GM23338 (cell line): ENCODE results near the gene HMCES. TPM values are rescaled to one million over a fixed set of nuclear protein-coding genes. Genes with fewer than 3 reads are reported as not detected.

Source experiments
- ATAC-seq: fragments of 200-7000 bp; cut with Tn5 transposase; 3 replicates; pipeline ENCODE4 v1.9.1; 2020
- DNase-seq: peaks from one replicate; pipeline ENCODE4 v3.0.0-alpha.2; 2015; ENCODE audit warnings: low spot score
- H2AFZ ChIP-seq: fragments of 200-600 bp; sonication (generic); 2 replicates; pipeline ENCODE4 v1.8.0; 2016; ENCODE audit warnings: antibody characterized with exemption, mild to moderate bottlenecking, moderate library complexity
- H3F3A ChIP-seq: fragments of 200-600 bp; sonication (generic); replicated peaks from 2 replicates; pipeline ENCODE4 v1.8.0; 2017; ENCODE audit warnings: antibody characterized with exemption, mixed run types, low read depth
- H3K27ac ChIP-seq: fragments of 200-600 bp; sonication (generic); 2 replicates; pipeline ENCODE4 v1.6.1; 2016; ENCODE audit warnings: low read depth
- H3K27me3 ChIP-seq: fragments of 200-600 bp; sonication (generic); 2 replicates; pipeline ENCODE4 v1.8.0; 2016; ENCODE audit warnings: mild to moderate bottlenecking, mixed run types, moderate library complexity; ENCODE audit not compliant: insufficient read depth
- H3K36me3 ChIP-seq: fragments of 200-600 bp; sonication (generic); 2 replicates; pipeline ENCODE4 v1.8.0; 2016; ENCODE audit warnings: mild to moderate bottlenecking; ENCODE audit not compliant: insufficient read depth
- H3K4me1 ChIP-seq: fragments of 200-600 bp; sonication (generic); 2 replicates; pipeline ENCODE4 v1.8.0; 2016; ENCODE audit warnings: mild to moderate bottlenecking, moderate library complexity; ENCODE audit not compliant: insufficient read depth
- H3K4me2 ChIP-seq: fragments of 200-600 bp; sonication (generic); 2 replicates; pipeline ENCODE4 v1.7.1; 2017; ENCODE audit warnings: mixed run types
- H3K4me3 ChIP-seq: fragments of 200-600 bp; sonication (generic); 2 replicates; pipeline ENCODE4 v1.6.1; 2016; ENCODE audit warnings: mixed run types
- H3K79me2 ChIP-seq: fragments of 200-600 bp; sonication (generic); replicated peaks from 2 replicates; pipeline ENCODE4 v1.8.0; 2017; ENCODE audit warnings: mild to moderate bottlenecking; ENCODE audit not compliant: insufficient read depth
- H3K9me2 ChIP-seq: fragments of 200-600 bp; sonication (generic); 2 replicates; pipeline ENCODE4 v1.8.0; 2017; ENCODE audit not compliant: insufficient read depth
- H4K20me1 ChIP-seq: fragments of 200-600 bp; sonication (generic); replicated peaks from 2 replicates; pipeline ENCODE4 v1.8.0; 2017; ENCODE audit warnings: mild to moderate bottlenecking; ENCODE audit not compliant: insufficient read depth
- H3K27ac Mint-ChIP-seq: 2 replicates; pipeline ENCODE4 v1.8.0; 2020; ENCODE audit warnings: inconsistent platforms, mild to moderate bottlenecking, moderate library complexity, mixed read lengths
- H3K27me3 Mint-ChIP-seq: 3 replicates; pipeline ENCODE4 v1.8.0; 2022; ENCODE audit warnings: low read depth, mild to moderate bottlenecking, moderate library complexity, mixed read lengths, inconsistent platforms; ENCODE audit not compliant: insufficient read depth, poor library complexity
- H3K36me3 Mint-ChIP-seq: 3 replicates; pipeline ENCODE4 v1.8.0; 2021; ENCODE audit warnings: low read depth, mild to moderate bottlenecking, inconsistent platforms, moderate library complexity, mixed read lengths
- H3K4me1 Mint-ChIP-seq: 3 replicates; pipeline ENCODE4 v1.8.0; 2020; ENCODE audit warnings: mild to moderate bottlenecking, inconsistent platforms, mixed read lengths
- H3K4me3 Mint-ChIP-seq: 3 replicates; pipeline ENCODE4 v1.8.0; 2021; ENCODE audit warnings: moderate library complexity, mild to moderate bottlenecking, inconsistent platforms, mixed read lengths
- H3K9me3 Mint-ChIP-seq: 3 replicates; pipeline ENCODE4 v1.8.0; 2020; ENCODE audit warnings: moderate library complexity, mild to moderate bottlenecking, inconsistent platforms, mixed read lengths
- CREB1 ChIP-seq: fragments of 250-450 bp; sonication (Bioruptor Pico); IDR thresholded peaks from 2 replicates; pipeline ENCODE4 v1.5.0; 2020; ENCODE audit warnings: low read depth, mild to moderate bottlenecking, moderate library complexity
- ETS1 ChIP-seq: IDR thresholded peaks from 2 replicates; pipeline ENCODE4 v1.6.1; 2016; ENCODE audit warnings: antibody characterized with exemption
- EZH2 ChIP-seq: fragments of 200-600 bp; sonication (generic); IDR thresholded peaks from one replicate; pipeline ENCODE4 v1.8.0; 2017; ENCODE audit warnings: antibody characterized with exemption, mild to moderate bottlenecking, low read depth; ENCODE audit not compliant: unreplicated experiment
- EZH2phosphoT487 ChIP-seq: fragments of 200-600 bp; sonication (generic); IDR thresholded peaks from one replicate; pipeline ENCODE4 v1.8.1; 2018; ENCODE audit warnings: antibody characterized with exemption; ENCODE audit not compliant: unreplicated experiment
- JUNB ChIP-seq: IDR thresholded peaks from one replicate; pipeline ENCODE4 v1.6.1; 2016; ENCODE audit warnings: antibody characterized with exemption; ENCODE audit not compliant: unreplicated experiment
- NANOG ChIP-seq: IDR thresholded peaks from 2 replicates; pipeline ENCODE4 v1.6.1; 2016; ENCODE audit warnings: antibody characterized with exemption, borderline replicate concordance
- POLR2AphosphoS5 ChIP-seq: IDR thresholded peaks from 2 replicates; pipeline ENCODE4 v1.6.1; 2016; ENCODE audit warnings: antibody characterized with exemption, low read depth
- STAT1 ChIP-seq: IDR thresholded peaks from one replicate; pipeline ENCODE4 v1.6.1; 2016; ENCODE audit warnings: antibody characterized with exemption; ENCODE audit not compliant: unreplicated experiment
- ZNF114 ChIP-seq: fragments of 250-450 bp; sonication (Bioruptor Pico); IDR thresholded peaks from 2 replicates; pipeline ENCODE4 v1.5.0; 2020; ENCODE audit warnings: mild to moderate bottlenecking, moderate library complexity
- ZNF331 ChIP-seq: fragments of 250-450 bp; sonication (Bioruptor Pico); IDR thresholded peaks from 2 replicates; pipeline ENCODE4 v1.5.0; 2020; ENCODE audit warnings: low read depth, mild to moderate bottlenecking, moderate library complexity
- polyA plus RNA-seq: library from polyadenylated mRNA; unstranded; fragments of >200 nt; fragmentation: Nextera tagmentation; extraction: Ambion mirVana; gene quantifications from 2 replicates; pipeline ENCODE4 v1.2.1, GENCODE V29; 2016
- total RNA-seq: library from RNA; depleted of rRNA; stranded (reverse); fragments of >200 nt; shearing (Covaris generic); gene quantifications from 2 replicates; pipeline ENCODE4 v1.2.3, GENCODE V29; 2014
- TF ChIP-seq, protein P1 (sequence below): fragments of 250-450 bp; sonication (Bioruptor Pico); IDR thresholded peaks from 2 replicates; pipeline ENCODE4 v1.5.0; 2020; ENCODE audit warnings: mild to moderate bottlenecking, moderate library complexity
- TF ChIP-seq, protein P2 (sequence below), 2 experiments: fragments of 200-600 bp in 1 of 2; sonication (generic) in 1 of 2; conservative IDR thresholded peaks; 2 replicates each; pipeline versions ENCODE4 v1.5.1 to v1.6.1; 2016 to 2017; ENCODE audit warnings: antibody characterized with exemption in 2 of 2, low read depth in 2 of 2, mild to moderate bottlenecking in 2 of 2, moderate library complexity in 1 of 2

HMCES gene
- total and polyA plus RNA-seq, 2 experiments from 2014 or later: 36.5 to 44.5 TPM

- Histone ChIP-seq H3K27me3 (no peaks in the 10 kb centered on the region), H3K27ac (no peak overlapping the region), H3K4me1 (no peaks in the 10 kb centered on the region), H3K36me3 (no peaks in the 10 kb centered on the region), H3K4me2 (no peak overlapping the region), H4K20me1 (no peaks in the 10 kb centered on the region), H3K4me3 (no peak overlapping the region), H2AFZ (no peak overlapping the region), H3K79me2 (peaks cover 7% of the 10 kb centered on the region; the same call in 1 of the 2 replicates), H3K9me2 (no peaks in the 10 kb centered on the region), H3F3A (no peaks in the 10 kb centered on the region)
- H3K27ac Mint-ChIP-seq: no peak overlapping the region
- no peak for DNase-seq
- H3K4me3 Mint-ChIP-seq: no peak overlapping the region
- no peaks in the 10 kb centered on the region for H3K9me3 Mint-ChIP-seq
- peaks cover 6% of the 10 kb centered on the region; the same call in 2 of the 3 replicates for H3K36me3 Mint-ChIP-seq
- peaks cover 3% of the 10 kb centered on the region; the same call in 1 of the 3 replicates for H3K4me1 Mint-ChIP-seq
- H3K27me3 Mint-ChIP-seq: peaks cover 10% of the 10 kb centered on the region
- no peak for TF ChIP-seq POLR2AphosphoS5
- no peak for ATAC-seq
Observed at GRCh38 chr3:129320825-129321487, 42.3 kb downstream of the HMCES start.

DNA sequence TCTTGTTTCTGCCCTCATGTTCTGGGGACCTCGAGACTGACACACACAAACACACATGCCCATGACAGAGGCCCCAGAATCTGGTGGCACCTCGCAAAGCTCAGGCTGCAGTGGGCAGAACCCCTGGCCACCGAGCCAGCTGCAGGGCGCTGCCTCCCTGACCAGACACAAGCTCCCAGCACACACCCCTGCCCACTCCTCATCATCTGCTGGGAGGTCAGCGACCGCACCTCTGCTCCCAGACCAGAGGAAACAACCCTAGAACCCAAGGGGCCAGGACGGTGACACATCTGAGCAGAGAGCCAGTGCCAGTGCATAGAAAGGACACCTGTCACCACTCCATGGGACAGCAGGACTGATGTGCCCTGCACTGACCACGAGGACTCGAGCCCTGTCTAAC lies 43.2 kb downstream of the HMCES start:
- Histone ChIP-seq H3K4me2 (no peak overlapping the region), H3K27ac (no peak overlapping the region), H3K4me1 (no peaks in the 10 kb centered on the region), H2AFZ (no peak overlapping the region), H4K20me1 (no peaks in the 10 kb centered on the region), H3K79me2 (peaks cover 7% of the 10 kb centered on the region; the same call in 1 of the 2 replicates), H3F3A (no peaks in the 10 kb centered on the region), H3K36me3 (no peaks in the 10 kb centered on the region), H3K9me2 (no peaks in the 10 kb centered on the region), H3K27me3 (no peaks in the 10 kb centered on the region), H3K4me3 (no peak overlapping the region)
- no peak overlapping the region for H3K4me3 Mint-ChIP-seq
- H3K9me3 Mint-ChIP-seq: no peaks in the 10 kb centered on the region
- H3K27ac Mint-ChIP-seq: no peak overlapping the region
- DNase-seq (no peak), ATAC-seq (no peak)
- peaks cover 11% of the 10 kb centered on the region for H3K27me3 Mint-ChIP-seq
- H3K4me1 Mint-ChIP-seq: peaks cover 3% of the 10 kb centered on the region; the same call in 1 of the 3 replicates
- peaks cover 6% of the 10 kb centered on the region; the same call in 2 of the 3 replicates for H3K36me3 Mint-ChIP-seq
- TF ChIP-seq ZNF331: no peak
- no peak for TF ChIP-seq ETS1
- TF ChIP-seq, protein P1, sequence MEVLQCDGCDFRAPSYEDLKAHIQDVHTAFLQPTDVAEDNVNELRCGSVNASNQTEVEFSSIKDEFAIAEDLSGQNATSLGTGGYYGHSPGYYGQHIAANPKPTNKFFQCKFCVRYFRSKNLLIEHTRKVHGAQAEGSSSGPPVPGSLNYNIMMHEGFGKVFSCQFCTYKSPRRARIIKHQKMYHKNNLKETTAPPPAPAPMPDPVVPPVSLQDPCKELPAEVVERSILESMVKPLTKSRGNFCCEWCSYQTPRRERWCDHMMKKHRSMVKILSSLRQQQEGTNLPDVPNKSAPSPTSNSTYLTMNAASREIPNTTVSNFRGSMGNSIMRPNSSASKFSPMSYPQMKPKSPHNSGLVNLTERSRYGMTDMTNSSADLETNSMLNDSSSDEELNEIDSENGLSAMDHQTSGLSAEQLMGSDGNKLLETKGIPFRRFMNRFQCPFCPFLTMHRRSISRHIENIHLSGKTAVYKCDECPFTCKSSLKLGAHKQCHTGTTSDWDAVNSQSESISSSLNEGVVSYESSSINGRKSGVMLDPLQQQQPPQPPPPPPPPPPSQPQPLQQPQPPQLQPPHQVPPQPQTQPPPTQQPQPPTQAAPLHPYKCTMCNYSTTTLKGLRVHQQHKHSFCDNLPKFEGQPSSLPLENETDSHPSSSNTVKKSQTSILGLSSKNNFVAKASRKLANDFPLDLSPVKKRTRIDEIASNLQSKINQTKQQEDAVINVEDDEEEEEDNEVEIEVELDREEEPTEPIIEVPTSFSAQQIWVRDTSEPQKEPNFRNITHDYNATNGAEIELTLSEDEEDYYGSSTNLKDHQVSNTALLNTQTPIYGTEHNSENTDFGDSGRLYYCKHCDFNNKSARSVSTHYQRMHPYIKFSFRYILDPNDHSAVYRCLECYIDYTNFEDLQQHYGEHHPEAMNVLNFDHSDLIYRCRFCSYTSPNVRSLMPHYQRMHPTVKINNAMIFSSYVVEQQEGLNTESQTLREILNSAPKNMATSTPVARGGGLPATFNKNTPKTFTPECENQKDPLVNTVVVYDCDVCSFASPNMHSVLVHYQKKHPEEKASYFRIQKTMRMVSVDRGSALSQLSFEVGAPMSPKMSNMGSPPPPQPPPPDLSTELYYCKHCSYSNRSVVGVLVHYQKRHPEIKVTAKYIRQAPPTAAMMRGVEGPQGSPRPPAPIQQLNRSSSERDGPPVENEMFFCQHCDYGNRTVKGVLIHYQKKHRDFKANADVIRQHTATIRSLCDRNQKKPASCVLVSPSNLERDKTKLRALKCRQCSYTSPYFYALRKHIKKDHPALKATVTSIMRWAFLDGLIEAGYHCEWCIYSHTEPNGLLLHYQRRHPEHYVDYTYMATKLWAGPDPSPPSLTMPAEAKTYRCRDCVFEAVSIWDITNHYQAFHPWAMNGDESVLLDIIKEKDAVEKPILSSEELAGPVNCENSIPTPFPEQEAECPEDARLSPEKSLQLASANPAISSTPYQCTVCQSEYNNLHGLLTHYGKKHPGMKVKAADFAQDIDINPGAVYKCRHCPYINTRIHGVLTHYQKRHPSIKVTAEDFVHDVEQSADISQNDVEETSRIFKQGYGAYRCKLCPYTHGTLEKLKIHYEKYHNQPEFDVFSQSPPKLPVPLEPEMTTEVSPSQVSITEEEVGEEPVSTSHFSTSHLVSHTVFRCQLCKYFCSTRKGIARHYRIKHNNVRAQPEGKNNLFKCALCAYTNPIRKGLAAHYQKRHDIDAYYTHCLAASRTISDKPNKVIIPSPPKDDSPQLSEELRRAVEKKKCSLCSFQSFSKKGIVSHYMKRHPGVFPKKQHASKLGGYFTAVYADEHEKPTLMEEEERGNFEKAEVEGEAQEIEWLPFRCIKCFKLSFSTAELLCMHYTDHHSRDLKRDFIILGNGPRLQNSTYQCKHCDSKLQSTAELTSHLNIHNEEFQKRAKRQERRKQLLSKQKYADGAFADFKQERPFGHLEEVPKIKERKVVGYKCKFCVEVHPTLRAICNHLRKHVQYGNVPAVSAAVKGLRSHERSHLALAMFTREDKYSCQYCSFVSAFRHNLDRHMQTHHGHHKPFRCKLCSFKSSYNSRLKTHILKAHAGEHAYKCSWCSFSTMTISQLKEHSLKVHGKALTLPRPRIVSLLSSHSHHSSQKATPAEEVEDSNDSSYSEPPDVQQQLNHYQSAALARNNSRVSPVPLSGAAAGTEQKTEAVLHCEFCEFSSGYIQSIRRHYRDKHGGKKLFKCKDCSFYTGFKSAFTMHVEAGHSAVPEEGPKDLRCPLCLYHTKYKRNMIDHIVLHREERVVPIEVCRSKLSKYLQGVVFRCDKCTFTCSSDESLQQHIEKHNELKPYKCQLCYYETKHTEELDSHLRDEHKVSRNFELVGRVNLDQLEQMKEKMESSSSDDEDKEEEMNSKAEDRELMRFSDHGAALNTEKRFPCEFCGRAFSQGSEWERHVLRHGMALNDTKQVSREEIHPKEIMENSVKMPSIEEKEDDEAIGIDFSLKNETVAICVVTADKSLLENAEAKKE (CRISPR knock-in tag): no peak
- TF ChIP-seq JUNB: no peak
- TF ChIP-seq CREB1 (CRISPR knock-in tag): no peak
- no peak for TF ChIP-seq NANOG
- TF ChIP-seq, protein P2, sequence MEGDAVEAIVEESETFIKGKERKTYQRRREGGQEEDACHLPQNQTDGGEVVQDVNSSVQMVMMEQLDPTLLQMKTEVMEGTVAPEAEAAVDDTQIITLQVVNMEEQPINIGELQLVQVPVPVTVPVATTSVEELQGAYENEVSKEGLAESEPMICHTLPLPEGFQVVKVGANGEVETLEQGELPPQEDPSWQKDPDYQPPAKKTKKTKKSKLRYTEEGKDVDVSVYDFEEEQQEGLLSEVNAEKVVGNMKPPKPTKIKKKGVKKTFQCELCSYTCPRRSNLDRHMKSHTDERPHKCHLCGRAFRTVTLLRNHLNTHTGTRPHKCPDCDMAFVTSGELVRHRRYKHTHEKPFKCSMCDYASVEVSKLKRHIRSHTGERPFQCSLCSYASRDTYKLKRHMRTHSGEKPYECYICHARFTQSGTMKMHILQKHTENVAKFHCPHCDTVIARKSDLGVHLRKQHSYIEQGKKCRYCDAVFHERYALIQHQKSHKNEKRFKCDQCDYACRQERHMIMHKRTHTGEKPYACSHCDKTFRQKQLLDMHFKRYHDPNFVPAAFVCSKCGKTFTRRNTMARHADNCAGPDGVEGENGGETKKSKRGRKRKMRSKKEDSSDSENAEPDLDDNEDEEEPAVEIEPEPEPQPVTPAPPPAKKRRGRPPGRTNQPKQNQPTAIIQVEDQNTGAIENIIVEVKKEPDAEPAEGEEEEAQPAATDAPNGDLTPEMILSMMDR (conservative IDR thresholded peaks at IDR 0.05; ENCODE audit: low read depth in 2 of 2): no peak
- no peak for TF ChIP-seq STAT1
- no peak for TF ChIP-seq EZH2
- no peak for TF ChIP-seq EZH2phosphoT487
- TF ChIP-seq ZNF114: no peak
- no peak for TF ChIP-seq POLR2AphosphoS5
